HepG2 (cell line): ENCODE data around the gene PSMB11. TPM values are rescaled to one million over a fixed set of nuclear protein-coding genes. Genes with fewer than 3 reads are reported as not detected.

Experiments
- ATAC-seq: fragments of 200-7000 bp; cut with Tn5 transposase; 3 replicates; pipeline ENCODE4 v1.9.1; 2020; ENCODE audit warnings: mild to moderate bottlenecking, moderate library complexity
- BruUV-seq: library from RNA; stranded (reverse); fragments of 400-500 nt; replicated peaks from 2 replicates; lab custom pipeline; 2021; lab: Mats Ljungman, UMichigan
- CTCF ChIA-PET: fragments of 300-600 bp; formaldehyde crosslinking; extraction: SDS; loops from one replicate; lab custom pipeline; 2021; ENCODE audit warnings: low total read pairs, inconsistent platforms, low intra/inter-chr PET ratio; lab: Yijun Ruan, JAX
- POLR2A ChIA-PET: fragments of 350-600 bp; sonication (Branson Sonifier 250); formaldehyde crosslinking; loops from one replicate; lab custom pipeline; 2020; ENCODE audit warnings: antibody characterized with exemption, inconsistent platforms; lab: Yijun Ruan, JAX
- DNase-seq: peaks from one replicate; pipeline ENCODE4 v3.0.0-alpha.2; 2015; ENCODE audit warnings: low spot score
- FAIRE-seq: peaks from 3 replicates; lab custom pipeline; 2011; peaks lifted over from hg19 to GRCh38; lab: Jason Lieb, UNC
- H2AFZ ChIP-seq: one replicate; pipeline ENCODE4 v1.6.1; 2011; ENCODE audit warnings: low read length, inconsistent platforms
- H3K27ac ChIP-seq: fragments of 300-600 bp; 3 replicates; pipeline ENCODE4 v1.8.0; 2011; ENCODE audit warnings: mixed run types, mild to moderate bottlenecking, mixed read lengths, low read length, inconsistent platforms; ENCODE audit not compliant: insufficient read depth; ENCODE audit errors: extremely low read length
- H3K27me3 ChIP-seq, 2 experiments: fragments of 200-600 bp in 1 of 2; 2 replicates in 1 of 2; 3 replicates in 1 of 2; pipeline versions ENCODE4 v1.6.0 to v1.8.0; 2011; ENCODE audit warnings: low read length in 2 of 2, mild to moderate bottlenecking in 2 of 2, moderate library complexity in 2 of 2, inconsistent platforms in 1 of 2; ENCODE audit not compliant: insufficient read depth in 2 of 2, control insufficient read depth in 1 of 2
- H3K36me3 ChIP-seq, 2 experiments: fragments of 200-600 bp in 1 of 2; replicated peaks in 1 of 2; 2 replicates in 1 of 2; 3 replicates in 1 of 2; pipeline versions ENCODE4 v1.5.1 to v1.8.0; 2011; ENCODE audit warnings: low read length in 2 of 2, inconsistent platforms in 1 of 2; ENCODE audit not compliant: insufficient read depth in 2 of 2, control insufficient read depth in 1 of 2
- H3K4me1 ChIP-seq: 2 replicates; pipeline ENCODE4 v1.5.1; 2012; ENCODE audit warnings: low read length, inconsistent platforms; ENCODE audit not compliant: insufficient read depth
- H3K4me2 ChIP-seq: 2 replicates; pipeline ENCODE4 v1.6.0; 2011; ENCODE audit warnings: low read depth, low read length, inconsistent platforms
- H3K4me3 ChIP-seq, 3 experiments: fragments of 200-600 bp in 1 of 3; sonication (generic), shearing (Covaris generic) in 1 of 3; replicated peaks in 1 of 3; 2 replicates each; pipeline ENCODE4 v1.5.1; 2011 to 2016; ENCODE audit warnings: low read length in 3 of 3, inconsistent platforms in 2 of 3, low read depth in 2 of 3, mild to moderate bottlenecking in 2 of 3, control low read depth in 1 of 3, mixed read lengths in 1 of 3; ENCODE audit not compliant: insufficient read depth in 1 of 3
- H3K79me2 ChIP-seq: one replicate; pipeline ENCODE4 v1.6.1; 2011; ENCODE audit warnings: low read length, inconsistent platforms; ENCODE audit not compliant: insufficient read depth
- H3K9ac ChIP-seq: 2 replicates; pipeline ENCODE4 v1.6.0; 2011; ENCODE audit warnings: mild to moderate bottlenecking, low read depth, low read length, inconsistent platforms; ENCODE audit not compliant: insufficient read depth
- H3K9me3 ChIP-seq: 2 replicates; pipeline ENCODE4 v1.5.1; 2012; ENCODE audit warnings: mild to moderate bottlenecking, low read length
- H4K20me1 ChIP-seq: 2 replicates; pipeline ENCODE4 v1.6.0; 2011; ENCODE audit warnings: inconsistent platforms, mild to moderate bottlenecking, low read length, moderate library complexity; ENCODE audit not compliant: insufficient read depth
- BORCS8-MEF2B ChIP-seq: sonication (generic); formaldehyde crosslinking; IDR thresholded peaks from 2 replicates; pipeline ENCODE4 v1.8.0; 2022; ENCODE audit warnings: mild to moderate bottlenecking, missing genetic modification reagents
- PHF8 ChIP-seq: sonication (generic); formaldehyde crosslinking; IDR thresholded peaks from 2 replicates; pipeline ENCODE4 v1.5.0; 2020; ENCODE audit warnings: missing genetic modification reagents
- XRCC5 ChIP-seq: fragments of 200-400 bp; formaldehyde crosslinking; optimal IDR thresholded peaks from 2 replicates; pipeline ENCODE3; 2017; ENCODE audit warnings: mild to moderate bottlenecking, low read length
- ZNF619 ChIP-seq: sonication (generic); formaldehyde crosslinking; IDR thresholded peaks from 2 replicates; pipeline ENCODE4 v1.4.0; 2020; ENCODE audit warnings: mild to moderate bottlenecking, missing genetic modification reagents
- ZNF768 ChIP-seq: sonication (generic); formaldehyde crosslinking; IDR thresholded peaks from 2 replicates; pipeline ENCODE4 v1.4.0; 2020; ENCODE audit warnings: missing genetic modification reagents
- WGBS: methylation state at CpG from one replicate; pipeline ENCODE4 v1.1.6; 2017; ENCODE audit warnings: low lambda C conversion rate; 5-methylcytosine and 5-hydroxymethylcytosine counted together
- in situ Hi-C: cut with HindIII; loops from 2 replicates; pipeline ENCODE4 v1.10.0; 2017; ENCODE audit warnings: low pct_unique_long_range_greater_than_20kb; ENCODE audit not compliant: extremely low pct_ligation_motif_present
- intact Hi-C: fragments of 100-400 bp; cut with micrococcal nuclease; formaldehyde crosslinking; loops from one replicate; pipeline ENCODE4 v1.10.0; 2022; ENCODE audit not compliant: unreplicated experiment
- polyA plus RNA-seq, 8 experiments: library from polyadenylated mRNA; depleted of rRNA in 3 of 8; stranded (reverse) in 7 of 8; unstranded in 1 of 8; fragments of >200 nt; fragmentation: Illumina TruSeq in 4 of 8; extraction: Trizol in 4 of 8; gene quantifications; 2 replicates each; pipeline versions ENCODE4 v1.2.1 to v1.2.3, GENCODE V29; 2011 to 2016; ENCODE audit warnings: low read depth in 4 of 8, missing spikeins in 1 of 8, mixed read lengths in 1 of 8; ENCODE audit not compliant: insufficient read depth in 1 of 8
- total RNA-seq, 5 experiments: library from RNA; depleted of rRNA; stranded (reverse); fragments of >200 nt; fragmentation: Illumina TruSeq; extraction: Trizol; gene quantifications; 2 replicates each; pipeline ENCODE4 v1.2.3, GENCODE V29; 2016; ENCODE audit warnings: low read depth in 1 of 5
- TF ChIP-seq, protein P1 (sequence below): sonication (generic); formaldehyde crosslinking; IDR thresholded peaks from 2 replicates; pipeline ENCODE4 v1.5.0; 2020; ENCODE audit warnings: mild to moderate bottlenecking, missing genetic modification reagents, borderline replicate concordance
- TF ChIP-seq, protein P2 (sequence below): sonication (generic); formaldehyde crosslinking; IDR thresholded peaks from 2 replicates; pipeline ENCODE4 v1.4.0; 2020; ENCODE audit warnings: missing genetic modification reagents
- TF ChIP-seq, protein P3 (sequence below): sonication (generic); formaldehyde crosslinking; IDR thresholded peaks from 2 replicates; pipeline ENCODE4 v1.4.0; 2020; ENCODE audit warnings: missing genetic modification reagents
- TF ChIP-seq, protein P4 (sequence below), 2 experiments: sonication (generic) in 1 of 2; formaldehyde crosslinking in 1 of 2; IDR thresholded peaks; 2 replicates each; pipeline versions ENCODE4 v1.4.0 to v1.6.1; 2018 to 2020; ENCODE audit warnings: missing genetic modification reagents in 2 of 2, borderline replicate concordance in 1 of 2, low read depth in 1 of 2, mild to moderate bottlenecking in 1 of 2, missing biosample characterization in 1 of 2

PSMB11 gene
- total and polyA plus RNA-seq, 2 of the 13 experiments (the other 11 are each of a cell fraction or from before 2014, with no cell fraction given) = not detected

DNA sequence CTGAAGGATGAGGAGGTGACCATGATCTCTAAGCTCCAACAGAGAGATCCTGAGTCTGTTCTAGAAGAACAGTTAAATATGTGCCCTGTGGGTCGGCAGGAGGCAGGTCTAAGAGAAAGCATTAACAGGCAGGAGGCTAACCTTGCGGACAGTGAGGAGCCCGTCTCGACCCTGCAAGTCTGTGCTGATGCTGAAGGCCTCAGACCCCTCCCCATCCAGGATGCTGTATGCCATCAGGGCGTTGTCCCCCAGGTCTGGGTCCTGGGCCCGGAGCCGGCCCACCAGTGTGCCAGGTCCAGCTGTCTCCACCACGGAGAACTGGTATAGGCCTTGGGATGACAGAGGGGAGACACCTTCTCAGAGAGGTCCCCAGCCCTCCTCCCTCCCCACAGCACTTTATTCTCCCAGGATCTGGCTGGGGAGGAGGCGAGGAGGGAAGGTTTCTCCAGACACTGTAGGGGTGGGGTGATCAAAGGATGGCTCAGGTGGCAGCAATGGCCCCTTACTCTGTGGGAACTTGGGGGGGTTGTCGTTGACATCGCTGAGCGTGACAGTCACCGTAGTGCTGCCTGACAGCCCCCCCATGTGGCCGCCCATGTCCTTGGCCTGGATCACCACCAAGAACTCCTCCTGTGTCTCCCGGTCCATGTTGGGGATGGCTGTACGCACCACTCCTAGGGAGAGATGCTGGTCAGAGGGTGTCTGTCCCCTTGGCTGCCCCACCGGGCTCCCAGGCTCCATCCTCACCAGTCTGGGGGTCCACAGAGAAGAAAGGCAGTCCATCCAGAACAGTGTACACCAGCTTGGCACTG, 12.2 kb downstream of the PSMB11 start:
- H3K36me3 ChIP-seq = peaks cover 6 to 7% of the 10 kb centered on the region in 2 experiments; a peak in 4 of 5 replicates
- no peak overlapping the region for H3K9ac ChIP-seq
- FAIRE-seq = no peak
- in situ Hi-C loops = loop anchor here (5.0 kb wide), 2 partner anchors 67 to 497 kb away; no protein-coding TSS in a partner anchor
- ChIA-PET CTCF (interaction anchor here (1.1 to 8.5 kb wide), 5 partner anchors 60 to 124 kb away, joined by 3 to 173 read pairs (median 29); no protein-coding TSS in a partner anchor), POLR2A (interaction anchor here (1.1 to 7.4 kb wide), 4 partner anchors 41 to 76 kb away, joined by 3 to 72 read pairs (median 32); partner anchors contain the start of genes ACIN1 and C14orf119)
- H3K4me3 ChIP-seq = no peak overlapping the region
- BruUV-seq = no TSS peak
- H2AFZ ChIP-seq = no peak overlapping the region
- no peaks in the 10 kb centered on the region for H3K9me3 ChIP-seq
- H3K4me2 ChIP-seq = no peak overlapping the region
- peaks cover 26% of the 10 kb centered on the region for H3K4me1 ChIP-seq
- no peak for DNase-seq
- no peaks in the 10 kb centered on the region for H3K79me2 ChIP-seq
- peaks cover 0 to 6% of the 10 kb centered on the region in 2 experiments; a peak in 1 of 5 replicates for H3K27me3 ChIP-seq
- peaks cover 11% of the 10 kb centered on the region; the same call in 1 of the 2 replicates for H4K20me1 ChIP-seq
- H3K27ac ChIP-seq = no peak overlapping the region
- ATAC-seq = peak; percentile 10
- WGBS = 46% methylated on average over 17 of the region's 17 CpGs
- intact Hi-C loops = no loop called here
- TF ChIP-seq, protein P1, sequence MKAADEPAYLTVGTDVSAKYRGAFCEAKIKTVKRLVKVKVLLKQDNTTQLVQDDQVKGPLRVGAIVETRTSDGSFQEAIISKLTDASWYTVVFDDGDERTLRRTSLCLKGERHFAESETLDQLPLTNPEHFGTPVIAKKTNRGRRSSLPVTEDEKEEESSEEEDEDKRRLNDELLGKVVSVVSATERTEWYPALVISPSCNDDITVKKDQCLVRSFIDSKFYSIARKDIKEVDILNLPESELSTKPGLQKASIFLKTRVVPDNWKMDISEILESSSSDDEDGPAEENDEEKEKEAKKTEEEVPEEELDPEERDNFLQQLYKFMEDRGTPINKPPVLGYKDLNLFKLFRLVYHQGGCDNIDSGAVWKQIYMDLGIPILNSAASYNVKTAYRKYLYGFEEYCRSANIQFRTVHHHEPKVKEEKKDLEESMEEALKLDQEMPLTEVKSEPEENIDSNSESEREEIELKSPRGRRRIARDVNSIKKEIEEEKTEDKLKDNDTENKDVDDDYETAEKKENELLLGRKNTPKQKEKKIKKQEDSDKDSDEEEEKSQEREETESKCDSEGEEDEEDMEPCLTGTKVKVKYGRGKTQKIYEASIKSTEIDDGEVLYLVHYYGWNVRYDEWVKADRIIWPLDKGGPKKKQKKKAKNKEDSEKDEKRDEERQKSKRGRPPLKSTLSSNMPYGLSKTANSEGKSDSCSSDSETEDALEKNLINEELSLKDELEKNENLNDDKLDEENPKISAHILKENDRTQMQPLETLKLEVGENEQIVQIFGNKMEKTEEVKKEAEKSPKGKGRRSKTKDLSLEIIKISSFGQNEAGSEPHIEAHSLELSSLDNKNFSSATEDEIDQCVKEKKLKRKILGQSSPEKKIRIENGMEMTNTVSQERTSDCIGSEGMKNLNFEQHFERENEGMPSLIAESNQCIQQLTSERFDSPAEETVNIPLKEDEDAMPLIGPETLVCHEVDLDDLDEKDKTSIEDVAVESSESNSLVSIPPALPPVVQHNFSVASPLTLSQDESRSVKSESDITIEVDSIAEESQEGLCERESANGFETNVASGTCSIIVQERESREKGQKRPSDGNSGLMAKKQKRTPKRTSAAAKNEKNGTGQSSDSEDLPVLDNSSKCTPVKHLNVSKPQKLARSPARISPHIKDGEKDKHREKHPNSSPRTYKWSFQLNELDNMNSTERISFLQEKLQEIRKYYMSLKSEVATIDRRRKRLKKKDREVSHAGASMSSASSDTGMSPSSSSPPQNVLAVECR = peak; percentile 61
- TF ChIP-seq, protein P2, sequence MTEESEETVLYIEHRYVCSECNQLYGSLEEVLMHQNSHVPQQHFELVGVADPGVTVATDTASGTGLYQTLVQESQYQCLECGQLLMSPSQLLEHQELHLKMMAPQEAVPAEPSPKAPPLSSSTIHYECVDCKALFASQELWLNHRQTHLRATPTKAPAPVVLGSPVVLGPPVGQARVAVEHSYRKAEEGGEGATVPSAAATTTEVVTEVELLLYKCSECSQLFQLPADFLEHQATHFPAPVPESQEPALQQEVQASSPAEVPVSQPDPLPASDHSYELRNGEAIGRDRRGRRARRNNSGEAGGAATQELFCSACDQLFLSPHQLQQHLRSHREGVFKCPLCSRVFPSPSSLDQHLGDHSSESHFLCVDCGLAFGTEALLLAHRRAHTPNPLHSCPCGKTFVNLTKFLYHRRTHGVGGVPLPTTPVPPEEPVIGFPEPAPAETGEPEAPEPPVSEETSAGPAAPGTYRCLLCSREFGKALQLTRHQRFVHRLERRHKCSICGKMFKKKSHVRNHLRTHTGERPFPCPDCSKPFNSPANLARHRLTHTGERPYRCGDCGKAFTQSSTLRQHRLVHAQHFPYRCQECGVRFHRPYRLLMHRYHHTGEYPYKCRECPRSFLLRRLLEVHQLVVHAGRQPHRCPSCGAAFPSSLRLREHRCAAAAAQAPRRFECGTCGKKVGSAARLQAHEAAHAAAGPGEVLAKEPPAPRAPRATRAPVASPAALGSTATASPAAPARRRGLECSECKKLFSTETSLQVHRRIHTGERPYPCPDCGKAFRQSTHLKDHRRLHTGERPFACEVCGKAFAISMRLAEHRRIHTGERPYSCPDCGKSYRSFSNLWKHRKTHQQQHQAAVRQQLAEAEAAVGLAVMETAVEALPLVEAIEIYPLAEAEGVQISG (CRISPR knock-in tag) = peak; percentile 32; the same call in 1 of the 2 replicates
- 0 out of 2 replicates have a peak, but pooled peaks have one; percentile 3 for TF ChIP-seq PHF8 (CRISPR knock-in tag)
- 0 out of 2 replicates have a peak, but pooled peaks have one; percentile 13 for TF ChIP-seq ZNF619 (CRISPR knock-in tag)
- peak; percentile 38 for TF ChIP-seq XRCC5
- TF ChIP-seq, protein P3, sequence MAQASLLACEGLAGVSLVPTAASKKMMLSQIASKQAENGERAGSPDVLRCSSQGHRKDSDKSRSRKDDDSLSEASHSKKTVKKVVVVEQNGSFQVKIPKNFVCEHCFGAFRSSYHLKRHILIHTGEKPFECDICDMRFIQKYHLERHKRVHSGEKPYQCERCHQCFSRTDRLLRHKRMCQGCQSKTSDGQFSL (CRISPR knock-in tag) = peak; percentile 69
- TF ChIP-seq, protein P4, sequence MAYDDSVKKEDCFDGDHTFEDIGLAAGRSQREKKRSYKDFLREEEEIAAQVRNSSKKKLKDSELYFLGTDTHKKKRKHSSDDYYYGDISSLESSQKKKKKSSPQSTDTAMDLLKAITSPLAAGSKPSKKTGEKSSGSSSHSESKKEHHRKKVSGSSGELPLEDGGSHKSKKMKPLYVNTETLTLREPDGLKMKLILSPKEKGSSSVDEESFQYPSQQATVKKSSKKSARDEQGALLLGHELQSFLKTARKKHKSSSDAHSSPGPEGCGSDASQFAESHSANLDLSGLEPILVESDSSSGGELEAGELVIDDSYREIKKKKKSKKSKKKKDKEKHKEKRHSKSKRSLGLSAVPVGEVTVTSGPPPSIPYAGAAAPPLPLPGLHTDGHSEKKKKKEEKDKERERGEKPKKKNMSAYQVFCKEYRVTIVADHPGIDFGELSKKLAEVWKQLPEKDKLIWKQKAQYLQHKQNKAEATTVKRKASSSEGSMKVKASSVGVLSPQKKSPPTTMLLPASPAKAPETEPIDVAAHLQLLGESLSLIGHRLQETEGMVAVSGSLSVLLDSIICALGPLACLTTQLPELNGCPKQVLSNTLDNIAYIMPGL (CRISPR knock-in tag; IDR thresholded peaks at IDR 0.05; ENCODE audit: borderline replicate concordance in 1 of 2, low read depth in 1 of 2) = 0 out of 4 replicates have a peak, but pooled peaks of 1 of the 2 experiments have one; percentile 47
- TF ChIP-seq BORCS8-MEF2B (CRISPR knock-in tag) = no peak; the same call in 1 of the 2 replicates
- TF ChIP-seq ZNF768 (CRISPR knock-in tag) = peak; percentile 11; the same call in 1 of the 2 replicates
